BE2C (cell line): ENCODE data around the gene CCNQ.

Source experiments
- DNase-seq: peaks from one replicate; pipeline ENCODE4 v3.0.0-alpha.2; 2020
- H3K27me3 ChIP-seq: fragments of 250-450 bp; sonication (Bioruptor Pico); 2 replicates; pipeline ENCODE4 v1.5.1; 2020; ENCODE audit warnings: mild to moderate bottlenecking
- H3K36me3 ChIP-seq: fragments of 250-450 bp; sonication (Bioruptor Pico); 2 replicates; pipeline ENCODE4 v1.5.1; 2020; ENCODE audit warnings: mild to moderate bottlenecking
- H3K4me1 ChIP-seq: fragments of 250-450 bp; sonication (Bioruptor Pico); 2 replicates; pipeline ENCODE4 v1.5.1; 2020
- H3K4me3 ChIP-seq: 2 replicates; pipeline ENCODE4 v1.5.1; 2011; ENCODE audit warnings: low read depth, low read length
- H3K9me3 ChIP-seq: fragments of 250-450 bp; sonication (Bioruptor Pico); 2 replicates; pipeline ENCODE4 v1.5.1; 2020
- TF ChIP-seq, protein P1 (sequence below): IDR thresholded peaks from 2 replicates; pipeline ENCODE4 v1.5.1; 2012; ENCODE audit warnings: mild to moderate bottlenecking, low read depth, low read length

CCNQ gene

GRCh38 chrX:153592091-153592833, 6.7 kb downstream of the CCNQ start:
- no peaks in the 10 kb centered on the region for H3K4me1 ChIP-seq
- H3K9me3 ChIP-seq: no peaks in the 10 kb centered on the region
- no peaks in the 10 kb centered on the region for H3K27me3 ChIP-seq
- DNase-seq: no peak
- no peaks in the 10 kb centered on the region; the same call in 1 of the 2 replicates for H3K36me3 ChIP-seq
- TF ChIP-seq, protein P1, sequence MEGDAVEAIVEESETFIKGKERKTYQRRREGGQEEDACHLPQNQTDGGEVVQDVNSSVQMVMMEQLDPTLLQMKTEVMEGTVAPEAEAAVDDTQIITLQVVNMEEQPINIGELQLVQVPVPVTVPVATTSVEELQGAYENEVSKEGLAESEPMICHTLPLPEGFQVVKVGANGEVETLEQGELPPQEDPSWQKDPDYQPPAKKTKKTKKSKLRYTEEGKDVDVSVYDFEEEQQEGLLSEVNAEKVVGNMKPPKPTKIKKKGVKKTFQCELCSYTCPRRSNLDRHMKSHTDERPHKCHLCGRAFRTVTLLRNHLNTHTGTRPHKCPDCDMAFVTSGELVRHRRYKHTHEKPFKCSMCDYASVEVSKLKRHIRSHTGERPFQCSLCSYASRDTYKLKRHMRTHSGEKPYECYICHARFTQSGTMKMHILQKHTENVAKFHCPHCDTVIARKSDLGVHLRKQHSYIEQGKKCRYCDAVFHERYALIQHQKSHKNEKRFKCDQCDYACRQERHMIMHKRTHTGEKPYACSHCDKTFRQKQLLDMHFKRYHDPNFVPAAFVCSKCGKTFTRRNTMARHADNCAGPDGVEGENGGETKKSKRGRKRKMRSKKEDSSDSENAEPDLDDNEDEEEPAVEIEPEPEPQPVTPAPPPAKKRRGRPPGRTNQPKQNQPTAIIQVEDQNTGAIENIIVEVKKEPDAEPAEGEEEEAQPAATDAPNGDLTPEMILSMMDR: no peak
- H3K4me3 ChIP-seq: no peak overlapping the region

DNA sequence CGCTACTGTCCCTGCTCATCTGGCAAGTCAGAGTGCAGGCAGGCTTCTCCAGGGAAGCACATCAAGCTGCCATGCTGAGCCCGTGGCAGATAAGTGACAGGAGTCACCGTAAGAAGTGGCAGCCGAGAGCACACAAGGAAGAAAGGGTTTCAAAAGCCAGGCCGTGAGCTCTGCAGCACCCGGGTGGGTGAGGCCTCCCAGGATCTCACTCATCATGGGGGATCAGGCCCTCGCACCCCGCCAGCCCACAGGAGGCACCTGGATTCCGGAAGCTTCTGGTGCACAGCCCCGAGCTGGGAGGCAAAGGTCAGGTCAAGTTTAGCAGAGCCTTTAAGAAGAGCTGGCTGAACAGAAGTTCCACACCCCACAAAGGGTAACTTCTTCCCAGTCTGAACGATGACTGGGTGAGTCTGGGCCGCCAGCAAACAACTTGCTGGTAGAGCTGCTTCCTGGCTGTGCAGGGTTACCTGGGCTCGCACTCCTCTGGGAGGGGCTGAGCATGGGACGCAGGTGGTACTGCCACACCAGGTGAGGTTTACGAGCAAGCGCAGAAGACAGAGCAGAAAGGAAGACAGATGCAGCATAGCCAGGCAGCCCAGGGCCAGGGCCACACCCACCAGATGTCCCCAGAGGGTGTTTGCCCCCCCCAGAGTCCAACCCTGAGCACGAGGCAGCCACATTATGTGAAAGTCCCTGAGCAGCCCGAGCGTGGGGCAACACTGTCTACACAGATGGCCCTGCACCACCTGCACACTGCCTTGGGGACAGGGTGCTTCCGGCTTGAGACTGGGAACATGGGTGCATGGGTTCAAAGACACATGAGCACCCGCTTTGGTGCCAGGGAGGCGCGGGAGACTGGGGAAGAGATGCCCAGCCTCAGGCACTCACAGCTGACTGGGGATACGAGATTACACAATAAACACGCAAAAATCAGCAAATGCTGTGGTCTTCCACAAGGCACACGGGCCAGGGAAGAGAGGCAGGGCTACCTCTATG, 7.7 kb downstream of the CCNQ start:
- Histone ChIP-seq H3K27me3 (no peaks in the 10 kb centered on the region), H3K9me3 (no peaks in the 10 kb centered on the region), H3K4me3 (no peak overlapping the region), H3K36me3 (no peaks in the 10 kb centered on the region; the same call in 1 of the 2 replicates), H3K4me1 (no peaks in the 10 kb centered on the region)
- DNase-seq: no peak
- TF ChIP-seq, protein P1: no peak

GRCh38 chrX:153588782-153589446, 10.0 kb downstream of the CCNQ start:
- DNase-seq: no peak
- Histone ChIP-seq H3K9me3 (no peaks in the 10 kb centered on the region), H3K4me1 (no peaks in the 10 kb centered on the region), H3K4me3 (no peak overlapping the region), H3K36me3 (no peaks in the 10 kb centered on the region; the same call in 1 of the 2 replicates), H3K27me3 (no peaks in the 10 kb centered on the region)
- TF ChIP-seq, protein P1: no peak

- Histone ChIP-seq H3K27me3 (no peaks in the 10 kb centered on the region), H3K36me3 (no peaks in the 10 kb centered on the region; the same call in 1 of the 2 replicates), H3K4me3 (no peak overlapping the region), H3K4me1 (no peaks in the 10 kb centered on the region), H3K9me3 (no peaks in the 10 kb centered on the region)
- no peak for DNase-seq
- TF ChIP-seq, protein P1: no peak
Measured at GRCh38 chrX:153588021-153588781, 10.7 kb downstream of the CCNQ start.

GRCh38 chrX:153587342-153587741, 11.6 kb downstream of the CCNQ start:
- TF ChIP-seq, protein P1: no peak

More at GRCh38 chrX:153587342-153587741, 11.6 kb downstream of the CCNQ start:
- H3K9me3 ChIP-seq: no peaks in the 10 kb centered on the region
- H3K36me3 ChIP-seq: no peaks in the 10 kb centered on the region; the same call in 1 of the 2 replicates
- DNase-seq: no peak
- H3K4me3 ChIP-seq: no peak overlapping the region
- H3K27me3 ChIP-seq: no peaks in the 10 kb centered on the region
- H3K4me1 ChIP-seq: no peaks in the 10 kb centered on the region
